ENCODE data around the gene RBMX. TPM values are rescaled to one million over a fixed set of nuclear protein-coding genes. Genes with fewer than 3 reads are reported as not detected.
"Not testable (repeated sequence)": the region's sequence is repeated elsewhere in the genome, so short reads cannot be mapped to it uniquely, and the experiment has no call there.

Gene RBMX
- 100 to 1,000 TPM; 310 to 317 TPM for total RNA-seq
- polyA plus RNA-seq (2013, experiment 1 of 2) = 245 TPM
- polyA plus RNA-seq (2013, experiment 2 of 2) = 247 TPM
- total RNA-seq = 264 to 858 (median 515) reads per million in 172 experiments

DNA sequence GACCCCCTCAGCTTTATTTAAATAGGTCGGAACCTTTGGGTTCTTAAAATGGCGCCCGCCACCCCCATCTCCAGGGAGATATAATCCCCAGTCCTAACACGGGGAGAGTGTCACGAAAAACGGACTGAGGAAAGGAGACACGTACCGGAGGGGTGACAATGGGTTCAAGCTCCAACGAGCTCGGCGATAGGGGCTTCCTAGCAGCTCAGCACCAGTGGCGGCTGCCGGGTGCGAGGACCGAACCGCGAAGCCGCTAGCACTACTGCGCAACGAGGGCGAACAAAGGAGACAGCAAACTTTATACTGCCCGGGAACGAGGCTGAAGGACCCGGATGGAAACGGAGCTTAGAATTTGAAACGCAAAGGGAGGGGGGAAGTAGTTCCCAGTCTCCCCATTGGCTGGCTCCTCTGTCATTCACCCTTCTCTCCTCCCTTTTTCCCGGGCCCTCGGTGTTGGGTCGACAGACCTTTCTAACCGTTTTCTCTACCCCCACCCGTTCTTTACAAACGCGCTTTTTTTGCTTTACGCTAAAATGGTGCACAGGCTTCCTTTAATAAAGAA is at the start of gene RBMX:
Gene RBMX, minus strand, starts transcription at position 274 of the 562 bp plus-strand sequence. CDS start 1,298 bp downstream, outside the sequence.
- intact Hi-C loops (cut with DNase I, micrococcal nuclease) = loop anchor here (1.0 kb wide), 1 partner anchor 29 kb away; no protein-coding TSS in a partner anchor
- Histone ChIP-seq H3K4me1 (ENCODE audit: insufficient read depth, low read length) (peaks cover 28% of the 10 kb centered on the region), H3K9me3 (ENCODE audit: control insufficient read depth in 1 of 2, insufficient read depth in 1 of 2, low read length in 2 of 2) (no peaks in the 10 kb centered on the region), H3K27me3 (ENCODE audit: control insufficient read depth in 1 of 2, insufficient read depth in 2 of 2, low read length in 2 of 2) (no peaks in the 10 kb centered on the region), H3K36me3 (ENCODE audit: insufficient read depth, low read length) (peaks cover 31% of the 10 kb centered on the region), H3K27ac (ENCODE audit: low read depth in 1 of 2, low read length in 2 of 2) (peak within 1 kb of the TSS; percentile 94 to 97), H3K4me3 (ENCODE audit: low read length) (peak within 1 kb of the TSS; percentile 97)
- no peaks in the 10 kb centered on the region for H3K27me3 Mint-ChIP-seq
- H3K9me3 Mint-ChIP-seq = no peaks in the 10 kb centered on the region
- peak within 1 kb of the TSS; percentile 100 for H3K4me3 Mint-ChIP-seq
- DNase-seq = peak; percentile 82 to 94 (median 88)
- TF ChIP-seq, protein P1, sequence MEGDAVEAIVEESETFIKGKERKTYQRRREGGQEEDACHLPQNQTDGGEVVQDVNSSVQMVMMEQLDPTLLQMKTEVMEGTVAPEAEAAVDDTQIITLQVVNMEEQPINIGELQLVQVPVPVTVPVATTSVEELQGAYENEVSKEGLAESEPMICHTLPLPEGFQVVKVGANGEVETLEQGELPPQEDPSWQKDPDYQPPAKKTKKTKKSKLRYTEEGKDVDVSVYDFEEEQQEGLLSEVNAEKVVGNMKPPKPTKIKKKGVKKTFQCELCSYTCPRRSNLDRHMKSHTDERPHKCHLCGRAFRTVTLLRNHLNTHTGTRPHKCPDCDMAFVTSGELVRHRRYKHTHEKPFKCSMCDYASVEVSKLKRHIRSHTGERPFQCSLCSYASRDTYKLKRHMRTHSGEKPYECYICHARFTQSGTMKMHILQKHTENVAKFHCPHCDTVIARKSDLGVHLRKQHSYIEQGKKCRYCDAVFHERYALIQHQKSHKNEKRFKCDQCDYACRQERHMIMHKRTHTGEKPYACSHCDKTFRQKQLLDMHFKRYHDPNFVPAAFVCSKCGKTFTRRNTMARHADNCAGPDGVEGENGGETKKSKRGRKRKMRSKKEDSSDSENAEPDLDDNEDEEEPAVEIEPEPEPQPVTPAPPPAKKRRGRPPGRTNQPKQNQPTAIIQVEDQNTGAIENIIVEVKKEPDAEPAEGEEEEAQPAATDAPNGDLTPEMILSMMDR (IDR thresholded peaks at IDR 0.05) = no peak
- peak; percentile 83 for ATAC-seq (ENCODE audit: poor library complexity)
- H3K27ac Mint-ChIP-seq = peak within 1 kb of the TSS; percentile 99
- ChIA-PET POLR2A (interaction anchor here (0.6 to 3.0 kb wide), 42 partner anchors 9 to 1359 kb away, joined by 3 to 38 read pairs (median 4); partner anchors contain the start of genes ARHGEF6, HTATSF1, INTS6L and MMGT1), CTCF (interaction anchor here (0.6 kb wide), 1 partner anchor 172 kb away, joined by 3 read pairs; no protein-coding TSS in a partner anchor)
- peaks cover 50% of the 10 kb centered on the region for H3K36me3 Mint-ChIP-seq (ENCODE audit: low read depth)
- H3K4me1 Mint-ChIP-seq (ENCODE audit: low read depth) = peaks cover 34% of the 10 kb centered on the region

DNA sequence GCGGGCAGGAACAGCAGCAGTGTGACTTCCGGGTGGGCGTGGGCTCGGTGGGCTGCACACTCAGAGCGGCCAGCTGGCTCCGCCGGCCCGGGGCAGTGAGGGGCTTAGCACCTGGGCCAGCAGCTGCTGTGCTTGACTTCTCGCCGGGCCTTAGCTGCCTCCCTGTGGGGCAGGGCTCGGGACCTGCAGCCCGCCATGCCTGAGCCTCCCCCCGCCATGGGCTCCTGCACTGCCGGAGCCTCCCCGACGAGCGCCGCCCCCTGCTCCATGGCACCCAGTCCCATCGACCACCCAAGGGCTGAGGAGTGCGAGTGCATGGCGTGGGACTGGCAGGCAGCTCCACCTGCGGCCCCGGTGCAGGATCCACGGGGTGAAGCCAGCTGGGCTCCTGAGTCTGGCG is 40.9 kb upstream of the RBMX start:
- H3K27ac ChIP-seq (ENCODE audit: low read depth in 1 of 2, low read length in 2 of 2); H3K27me3 Mint-ChIP-seq; H3K27me3 ChIP-seq (ENCODE audit: control insufficient read depth in 1 of 2, insufficient read depth in 2 of 2, low read length in 2 of 2); H3K9me3 ChIP-seq (ENCODE audit: control insufficient read depth in 1 of 2, insufficient read depth in 1 of 2, low read length in 2 of 2); CTCF ChIA-PET; H3K4me3 Mint-ChIP-seq; H3K9me3 Mint-ChIP-seq; H3K4me1 ChIP-seq (ENCODE audit: insufficient read depth, low read length); H3K27ac Mint-ChIP-seq; H3K4me3 ChIP-seq (ENCODE audit: low read length); DNase-seq; H3K4me1 Mint-ChIP-seq (ENCODE audit: low read depth); H3K36me3 Mint-ChIP-seq (ENCODE audit: low read depth); POLR2A ChIA-PET; H3K36me3 ChIP-seq (ENCODE audit: insufficient read depth, low read length); ATAC-seq (ENCODE audit: poor library complexity): not testable (repeated sequence)
- intact Hi-C loops (cut with DNase I, micrococcal nuclease) = loop anchor here in 1 of 2 experiments (5.0 to 10.0 kb wide), 2 partner anchors 224 to 417 kb away; no protein-coding TSS in a partner anchor

DNA sequence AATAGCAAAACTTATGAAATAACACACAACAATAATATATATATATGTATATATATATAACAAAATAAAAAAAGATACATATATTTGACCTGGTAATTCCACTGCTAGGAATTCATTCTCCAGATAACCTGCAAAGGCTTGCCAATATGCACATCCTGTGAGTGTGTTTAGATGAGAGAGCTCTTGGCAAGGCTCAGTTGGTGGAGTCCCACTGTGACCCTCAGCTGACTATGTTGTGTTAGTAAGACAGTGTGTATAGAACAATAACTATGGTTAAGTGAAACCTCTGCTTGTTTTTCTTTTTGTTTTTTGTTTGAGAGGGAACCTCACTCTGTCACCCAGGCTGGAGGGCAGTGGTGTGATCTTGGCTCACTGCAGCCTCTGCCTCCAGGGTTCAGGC is 39.5 kb upstream of the RBMX start:
- no peak for DNase-seq
- TF ChIP-seq, protein P1 (IDR thresholded peaks at IDR 0.05) = no peak
- Mint-ChIP-seq H3K27me3 (no peaks in the 10 kb centered on the region), H3K36me3 (ENCODE audit: low read depth) (no peaks in the 10 kb centered on the region), H3K4me1 (ENCODE audit: low read depth) (peaks cover 3% of the 10 kb centered on the region), H3K27ac (no peak overlapping the region), H3K9me3 (no peaks in the 10 kb centered on the region), H3K4me3 (no peak overlapping the region)
- no peak for ATAC-seq (ENCODE audit: poor library complexity)
- Histone ChIP-seq H3K4me1 (ENCODE audit: insufficient read depth, low read length) (peaks cover 2% of the 10 kb centered on the region), H3K27me3 (ENCODE audit: control insufficient read depth in 1 of 2, insufficient read depth in 2 of 2, low read length in 2 of 2) (no peaks in the 10 kb centered on the region), H3K36me3 (ENCODE audit: insufficient read depth, low read length) (no peaks in the 10 kb centered on the region), H3K4me3 (ENCODE audit: low read length) (no peak overlapping the region), H3K27ac (ENCODE audit: low read depth in 1 of 2, low read length in 2 of 2) (no peak overlapping the region), H3K9me3 (ENCODE audit: control insufficient read depth in 1 of 2, insufficient read depth in 1 of 2, low read length in 2 of 2) (no peaks in the 10 kb centered on the region)
- intact Hi-C loops (cut with DNase I, micrococcal nuclease) = loop anchor here in 1 of 2 experiments (5.0 to 10.0 kb wide), 2 partner anchors 223 to 415 kb away; no protein-coding TSS in a partner anchor
- CTCF ChIA-PET = no interaction called here
- POLR2A ChIA-PET = no interaction called here

Measured in CD4-positive, alpha-beta T cell (primary cell).